Measurements from ENCODE around the gene YTHDF2. TPM values are rescaled to one million over a fixed set of nuclear protein-coding genes. Genes with fewer than 3 reads are reported as not detected.
"Not testable (repeated sequence)": the region's sequence is repeated elsewhere in the genome, so short reads cannot be mapped to it uniquely, and the experiment has no call there.

YTHDF2 gene
- total RNA-seq, 1 donor from 2014 or later = 65.8 TPM

DNA sequence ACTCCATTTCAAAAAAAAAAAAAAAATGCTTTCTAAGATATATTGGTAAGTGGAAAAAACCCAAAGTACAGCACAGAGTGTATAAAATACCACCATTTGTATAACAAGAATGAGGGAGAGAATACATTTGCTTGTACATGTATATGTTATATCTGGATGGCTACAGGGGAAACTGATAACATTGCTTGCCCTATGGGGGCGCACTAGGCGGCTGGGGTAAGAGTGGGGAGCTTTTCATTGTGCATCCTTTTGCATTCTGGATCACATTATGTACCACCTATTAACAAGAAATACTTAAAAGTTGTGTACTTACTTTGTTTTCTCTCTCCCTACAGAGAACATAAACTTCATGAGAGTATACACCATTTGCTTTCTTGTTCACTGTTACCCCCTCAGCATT, 46.6 kb downstream of the YTHDF2 start:
- Histone ChIP-seq H3K4me1 (no peaks in the 10 kb centered on the region), H3K4me3 (no peak overlapping the region), H3K27ac (no peak overlapping the region), H3K27me3 (no peaks in the 10 kb centered on the region), H3K36me3 (no peaks in the 10 kb centered on the region), H3K9me3 (no peaks in the 10 kb centered on the region)
- intact Hi-C loops (cut with DNase I) = loop anchor here (10.0 kb wide), 1 partner anchor 421 kb away; no protein-coding TSS in a partner anchor
- TF ChIP-seq, protein P1, sequence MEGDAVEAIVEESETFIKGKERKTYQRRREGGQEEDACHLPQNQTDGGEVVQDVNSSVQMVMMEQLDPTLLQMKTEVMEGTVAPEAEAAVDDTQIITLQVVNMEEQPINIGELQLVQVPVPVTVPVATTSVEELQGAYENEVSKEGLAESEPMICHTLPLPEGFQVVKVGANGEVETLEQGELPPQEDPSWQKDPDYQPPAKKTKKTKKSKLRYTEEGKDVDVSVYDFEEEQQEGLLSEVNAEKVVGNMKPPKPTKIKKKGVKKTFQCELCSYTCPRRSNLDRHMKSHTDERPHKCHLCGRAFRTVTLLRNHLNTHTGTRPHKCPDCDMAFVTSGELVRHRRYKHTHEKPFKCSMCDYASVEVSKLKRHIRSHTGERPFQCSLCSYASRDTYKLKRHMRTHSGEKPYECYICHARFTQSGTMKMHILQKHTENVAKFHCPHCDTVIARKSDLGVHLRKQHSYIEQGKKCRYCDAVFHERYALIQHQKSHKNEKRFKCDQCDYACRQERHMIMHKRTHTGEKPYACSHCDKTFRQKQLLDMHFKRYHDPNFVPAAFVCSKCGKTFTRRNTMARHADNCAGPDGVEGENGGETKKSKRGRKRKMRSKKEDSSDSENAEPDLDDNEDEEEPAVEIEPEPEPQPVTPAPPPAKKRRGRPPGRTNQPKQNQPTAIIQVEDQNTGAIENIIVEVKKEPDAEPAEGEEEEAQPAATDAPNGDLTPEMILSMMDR (IDR thresholded peaks at IDR 0.05) = no peak
- no peak for ATAC-seq
- no peak for DNase-seq

DNA sequence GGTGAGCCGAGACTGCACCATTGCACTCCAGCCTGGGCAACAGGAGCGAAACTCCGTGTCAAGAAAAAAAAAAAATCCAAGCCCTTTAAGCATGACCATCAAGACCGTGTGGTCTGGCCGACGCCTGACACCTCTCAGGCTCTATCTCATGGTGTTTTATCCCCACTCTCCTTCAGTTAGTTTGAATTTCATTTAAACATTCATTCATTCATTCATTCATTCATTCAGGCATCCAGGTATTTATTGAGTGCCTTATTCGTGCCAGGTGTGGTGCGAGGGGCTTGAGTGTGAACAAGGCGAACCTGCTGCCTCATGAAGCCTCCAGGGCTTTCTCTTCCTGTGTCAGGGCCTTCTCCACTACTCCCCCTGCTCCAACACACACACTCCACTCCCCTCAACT, 52.7 kb downstream of the YTHDF2 start:
- Histone ChIP-seq H3K36me3 (no peaks in the 10 kb centered on the region), H3K9me3 (no peaks in the 10 kb centered on the region), H3K4me3 (no peak overlapping the region), H3K27ac (no peak overlapping the region), H3K27me3 (no peaks in the 10 kb centered on the region), H3K4me1 (no peaks in the 10 kb centered on the region)
- intact Hi-C loops (cut with DNase I) = loop anchor here (5.0 to 10.0 kb wide), 2 partner anchors 88 to 415 kb away; no protein-coding TSS in a partner anchor
- no peak for ATAC-seq
- TF ChIP-seq, protein P1 (IDR thresholded peaks at IDR 0.05) = no peak
- DNase-seq = no peak

DNA sequence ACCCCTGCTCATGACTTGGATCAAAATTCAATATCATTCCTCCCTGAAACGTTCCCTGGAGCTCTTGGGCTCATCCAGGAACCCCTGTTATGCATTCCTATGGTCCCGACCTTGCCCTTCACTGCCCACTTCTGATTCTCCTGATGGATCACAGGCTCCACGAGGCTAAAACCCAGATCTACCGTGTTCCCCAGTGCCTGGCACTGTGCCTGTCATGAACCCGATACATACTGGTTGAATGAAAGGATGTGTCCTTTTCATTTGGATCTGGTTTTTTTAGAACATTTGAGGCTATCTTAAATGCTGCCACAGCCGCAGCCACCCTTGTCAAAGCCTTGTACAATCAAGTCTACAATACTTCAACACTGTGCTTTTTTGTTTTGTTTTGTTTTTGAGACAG, 53.1 kb downstream of the YTHDF2 start:
- Histone ChIP-seq H3K4me3 (no peak overlapping the region), H3K4me1 (no peaks in the 10 kb centered on the region), H3K27ac (no peak overlapping the region), H3K9me3 (no peaks in the 10 kb centered on the region), H3K27me3 (no peaks in the 10 kb centered on the region), H3K36me3 (no peaks in the 10 kb centered on the region)
- ATAC-seq (no peak), DNase-seq (no peak)
- intact Hi-C loops (cut with DNase I) = loop anchor here (5.0 to 10.0 kb wide), 2 partner anchors 87 to 415 kb away; no protein-coding TSS in a partner anchor
- TF ChIP-seq, protein P1 (IDR thresholded peaks at IDR 0.05) = no peak

DNA sequence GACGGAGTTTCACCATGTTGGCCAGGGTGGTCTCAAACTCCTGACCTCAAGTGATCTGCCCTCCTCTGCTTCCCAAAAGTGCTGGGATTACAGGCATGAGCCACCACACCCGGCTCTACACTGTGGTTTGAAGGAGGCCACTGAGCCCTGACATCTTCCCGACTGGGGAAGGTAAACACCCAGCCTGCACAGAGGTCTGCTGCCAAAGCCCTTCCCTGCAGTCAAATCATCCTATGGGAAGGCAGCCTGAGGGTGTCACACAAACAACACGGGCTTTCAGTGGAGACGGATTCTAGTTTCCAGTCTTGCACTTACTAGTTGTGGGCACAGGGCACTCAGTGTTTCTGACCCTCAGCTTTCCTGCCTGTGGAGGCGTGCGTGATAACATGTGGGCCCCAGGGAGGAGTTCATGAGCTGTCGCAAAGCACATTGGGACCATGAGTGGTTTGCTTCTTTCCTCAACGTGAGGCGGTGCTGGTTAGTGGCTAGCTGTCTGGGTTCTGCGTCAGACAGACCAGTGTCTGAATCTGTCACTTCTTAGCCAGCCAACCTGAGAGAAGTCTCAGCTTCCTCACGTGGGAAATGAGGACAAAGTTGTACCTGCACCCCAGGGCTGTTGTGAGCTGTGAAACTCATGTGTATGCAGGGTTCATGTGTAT, 53.8 kb downstream of the YTHDF2 start:
- intact Hi-C loops (cut with DNase I) = no loop called here
- no peaks in the 10 kb centered on the region for H3K4me1 ChIP-seq
- no peak overlapping the region for H3K4me3 ChIP-seq
- H3K27ac ChIP-seq = no peak overlapping the region
- no peaks in the 10 kb centered on the region for H3K27me3 ChIP-seq
- no peaks in the 10 kb centered on the region for H3K36me3 ChIP-seq
- no peak for ATAC-seq
- TF ChIP-seq, protein P1 (IDR thresholded peaks at IDR 0.05) = no peak
- no peak for DNase-seq
- H3K9me3 ChIP-seq = no peaks in the 10 kb centered on the region

DNA sequence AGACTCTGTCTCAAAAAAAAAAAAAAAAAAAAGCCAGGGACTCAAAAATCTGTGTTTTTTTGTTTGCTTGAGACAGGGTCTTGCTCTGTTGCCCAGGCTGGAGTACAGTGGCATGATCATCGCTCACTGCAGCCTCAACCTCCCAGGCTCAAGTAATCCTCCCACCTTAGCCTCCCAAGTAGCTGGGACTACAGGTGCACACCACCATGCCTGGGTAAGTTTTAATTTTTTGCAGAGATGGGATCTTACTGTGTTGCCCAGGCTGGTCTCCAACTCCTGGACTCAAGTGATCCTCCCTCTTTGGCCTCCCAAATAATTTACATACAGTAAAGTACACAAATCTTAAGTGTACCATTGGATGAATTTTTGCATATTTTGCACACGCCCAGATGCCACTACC, 55.2 kb downstream of the YTHDF2 start:
- intact Hi-C loops (cut with DNase I) = not testable (repeated sequence)

DNA sequence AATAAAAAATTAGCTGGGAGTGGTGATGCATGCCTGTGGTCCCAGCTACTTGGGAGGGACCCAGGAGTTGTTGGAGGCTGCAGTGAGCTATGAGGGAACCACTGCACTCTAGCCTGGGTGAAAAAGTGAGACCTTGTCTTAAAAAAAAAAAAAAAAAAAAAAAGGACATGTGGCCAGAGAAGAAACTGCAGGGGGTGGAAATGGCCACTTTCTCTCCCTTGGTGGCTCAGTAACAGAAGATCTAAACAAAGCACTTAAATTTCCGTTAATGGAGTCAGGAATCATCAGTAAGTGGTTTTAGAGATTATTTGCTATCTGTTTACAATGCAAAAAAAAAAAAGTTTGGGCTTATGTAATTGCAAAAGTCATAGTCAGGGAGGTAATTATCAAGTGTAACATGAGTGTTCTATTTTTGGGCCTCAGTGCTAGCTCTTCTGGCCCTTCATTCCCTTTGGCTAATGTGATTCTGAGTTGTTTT, 55.9 kb downstream of the YTHDF2 start:
- Histone ChIP-seq H3K27ac (no peak overlapping the region), H3K27me3 (no peaks in the 10 kb centered on the region), H3K36me3 (no peaks in the 10 kb centered on the region), H3K9me3 (no peaks in the 10 kb centered on the region), H3K4me1 (no peaks in the 10 kb centered on the region), H3K4me3 (no peak overlapping the region)
- ATAC-seq = no peak
- TF ChIP-seq, protein P1 (IDR thresholded peaks at IDR 0.05) = no peak
- intact Hi-C loops (cut with DNase I) = no loop called here
- DNase-seq = no peak

More for the DNA sequence above, 55.2 kb downstream of the YTHDF2 start:
- not testable (repeated sequence) for H3K4me1 ChIP-seq, H3K36me3 ChIP-seq, H3K27ac ChIP-seq, H3K27me3 ChIP-seq, ATAC-seq, H3K4me3 ChIP-seq, DNase-seq, H3K9me3 ChIP-seq

DNA sequence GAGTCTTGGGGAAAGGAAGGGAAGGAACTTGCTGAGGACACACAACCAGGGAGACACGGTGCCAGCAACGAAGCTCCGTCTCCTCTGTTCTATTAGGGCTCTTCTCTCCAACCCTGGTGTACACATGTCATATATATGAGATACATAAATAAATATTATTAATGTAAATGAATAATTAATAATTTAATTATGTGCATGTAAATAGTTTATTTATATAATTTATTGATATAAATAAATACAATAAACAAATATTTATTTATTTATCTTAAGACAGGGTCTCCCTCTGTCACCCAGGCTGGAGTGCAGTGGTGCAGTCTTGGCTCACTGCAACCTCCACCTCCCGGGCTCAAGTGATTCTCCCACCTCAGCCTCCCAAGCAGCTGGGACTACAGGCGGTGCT, 57.8 kb downstream of the YTHDF2 start:
- H3K27ac ChIP-seq; H3K4me1 ChIP-seq; H3K27me3 ChIP-seq; intact Hi-C loops (cut with DNase I); ATAC-seq; H3K9me3 ChIP-seq; DNase-seq; H3K36me3 ChIP-seq; H3K4me3 ChIP-seq: not testable (repeated sequence)
